GM18951 (cell line): ENCODE measurements around the gene PIGH.

Experiments used
- POLR2A ChIP-seq: IDR thresholded peaks from 4 replicates; pipeline ENCODE4 v1.6.1; 2011; ENCODE audit warnings: mild to moderate bottlenecking; ENCODE audit not compliant: insufficient read length, insufficient read depth; ENCODE audit errors: extremely low read depth
- in situ Hi-C: fragments of 300-500 bp; cut with MboI; formaldehyde crosslinking; loops from one replicate; pipeline ENCODE4 v1.12.0; 2022; ENCODE audit warnings: low sequenced_read_pairs, mixed read lengths, inconsistent platforms; ENCODE audit not compliant: unreplicated experiment

PIGH gene

DNA sequence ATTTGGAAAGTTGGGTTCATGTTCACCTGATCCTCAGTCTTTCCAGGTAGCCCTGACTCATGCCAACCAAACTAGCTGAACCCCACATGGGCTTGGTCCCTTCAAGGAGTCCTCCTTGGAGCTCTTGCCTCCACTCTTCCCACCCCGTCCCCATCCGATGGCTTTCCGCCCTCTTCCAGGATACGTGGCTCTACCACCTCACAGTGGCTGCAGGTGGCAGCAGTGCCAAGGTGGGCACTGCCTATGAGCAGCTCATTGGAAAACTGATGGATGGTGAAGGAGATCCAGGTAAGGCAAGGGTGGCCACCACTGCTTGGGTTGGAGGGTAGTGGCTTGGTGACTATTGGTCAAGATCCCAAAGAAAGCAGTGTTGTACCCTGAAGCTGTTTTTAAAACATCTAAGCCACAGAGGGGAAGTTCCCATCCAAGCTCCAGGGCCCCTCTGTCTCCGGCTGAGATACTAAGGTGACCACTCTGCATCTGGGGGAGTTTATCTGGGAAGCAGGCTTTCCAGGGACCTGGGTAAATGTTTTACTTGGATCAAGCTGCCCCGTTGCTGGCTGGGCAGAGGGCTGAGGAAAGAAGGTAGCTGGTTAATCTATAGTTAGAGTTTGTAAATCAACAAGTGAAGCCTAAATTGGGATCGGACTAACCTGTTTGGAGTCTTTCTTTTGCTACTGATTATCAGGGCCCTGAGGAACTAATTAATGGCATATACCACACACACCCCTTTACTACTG, 23.7 kb downstream of the PIGH start:
- in situ Hi-C loops: no loop called here

DNA sequence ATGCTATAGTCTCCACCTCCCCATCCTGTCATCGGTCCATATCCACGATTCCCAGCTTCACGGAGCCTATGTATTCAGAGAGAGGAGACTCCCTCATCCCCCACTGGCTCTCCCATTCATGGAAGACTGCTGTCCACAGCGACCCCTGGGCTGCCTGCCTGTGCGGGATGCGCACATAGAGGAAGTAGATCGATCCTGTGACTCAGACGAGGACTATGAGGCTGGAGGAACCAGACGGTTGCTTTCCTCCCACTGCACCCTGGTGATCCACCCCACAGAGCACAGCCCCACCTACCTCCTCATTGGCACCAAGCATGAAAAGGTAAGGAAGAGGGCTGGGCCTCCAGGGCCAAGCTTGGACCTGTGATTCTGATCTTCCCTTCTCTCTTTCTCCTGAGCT, 24.4 kb downstream of the PIGH start:
- TF ChIP-seq POLR2A: no peak
- in situ Hi-C loops: no loop called here

More for the DNA sequence above, 23.7 kb downstream of the PIGH start:
- no peak for TF ChIP-seq POLR2A

DNA sequence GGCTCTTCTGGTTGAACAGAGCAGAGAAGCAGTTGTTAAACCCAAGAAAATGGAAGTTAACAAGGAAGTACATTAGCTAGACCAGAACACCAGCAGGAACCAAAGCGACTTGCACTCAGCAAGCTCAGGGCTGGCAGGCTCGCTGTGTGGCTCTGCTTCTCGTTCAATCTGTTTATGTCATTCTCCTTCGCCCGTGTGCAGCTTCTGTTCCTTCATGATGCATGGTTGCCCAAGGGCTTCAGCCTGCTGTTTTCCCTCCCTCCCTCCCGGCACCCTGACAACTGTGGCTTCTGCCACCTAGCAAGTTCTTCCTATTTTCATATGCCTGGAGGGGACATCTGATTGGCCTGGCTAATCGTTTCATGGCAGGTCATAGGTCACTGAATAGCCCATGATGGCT, 25.3 kb downstream of the PIGH start:
- TF ChIP-seq POLR2A: no peak
- in situ Hi-C loops: no loop called here

DNA sequence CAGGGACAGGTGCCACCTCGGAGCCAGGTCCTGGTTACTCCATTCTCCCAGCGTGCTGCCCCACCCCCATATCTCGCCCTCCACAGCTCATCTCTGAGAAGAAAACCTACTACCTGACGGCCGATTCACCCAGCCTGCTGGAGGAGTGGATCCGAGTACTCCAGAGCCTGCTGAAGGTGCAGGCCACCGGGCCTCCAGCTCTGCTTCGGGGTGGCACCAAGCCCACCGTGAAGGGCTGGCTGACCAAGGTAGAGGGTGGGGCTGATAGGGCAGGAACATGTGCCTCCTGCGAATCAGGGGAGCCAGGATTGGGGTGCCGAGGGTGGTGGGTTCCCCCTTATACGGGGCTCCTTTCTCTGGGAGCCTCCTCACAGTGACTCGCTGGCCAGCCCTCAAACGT, 25.9 kb downstream of the PIGH start:
- in situ Hi-C loops: no loop called here
- TF ChIP-seq POLR2A: no peak

DNA sequence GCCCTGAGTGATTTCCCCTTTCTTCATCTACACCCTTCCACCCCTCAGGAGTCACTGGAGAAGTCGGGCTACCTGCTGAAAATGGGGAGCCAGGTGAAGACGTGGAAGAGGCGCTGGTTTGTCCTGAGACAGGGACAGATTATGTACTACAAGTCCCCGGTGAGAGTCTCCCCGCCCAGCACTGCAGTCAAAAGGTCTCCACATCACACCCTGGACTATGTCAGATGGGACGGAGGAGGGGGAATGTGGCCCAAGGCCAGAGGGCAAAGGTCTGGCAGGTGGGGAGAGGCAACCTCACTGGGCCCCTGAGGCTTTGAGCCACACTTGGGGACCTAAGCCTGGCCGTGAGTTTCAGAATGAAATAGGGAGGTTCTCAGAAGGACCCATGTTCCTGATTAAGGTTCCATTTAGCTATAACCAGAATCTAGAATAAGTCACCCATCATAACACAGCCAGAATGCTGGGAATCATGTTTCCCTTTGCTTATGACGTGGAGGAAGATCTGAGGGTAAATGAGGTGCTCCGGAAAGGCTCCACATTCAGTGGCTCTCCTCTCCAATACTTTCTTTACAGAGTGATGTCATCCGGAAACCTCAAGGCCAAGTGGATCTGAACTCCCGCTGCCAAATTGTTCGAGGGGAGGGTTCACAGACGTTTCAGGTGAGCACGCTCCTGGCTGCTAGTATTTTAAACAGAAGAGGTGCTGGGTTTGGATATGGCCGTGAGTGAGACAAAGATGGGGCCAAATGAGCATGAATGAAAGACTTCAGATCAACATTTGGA, 26.6 kb downstream of the PIGH start:
- no peak for TF ChIP-seq POLR2A
- in situ Hi-C loops: no loop called here

DNA sequence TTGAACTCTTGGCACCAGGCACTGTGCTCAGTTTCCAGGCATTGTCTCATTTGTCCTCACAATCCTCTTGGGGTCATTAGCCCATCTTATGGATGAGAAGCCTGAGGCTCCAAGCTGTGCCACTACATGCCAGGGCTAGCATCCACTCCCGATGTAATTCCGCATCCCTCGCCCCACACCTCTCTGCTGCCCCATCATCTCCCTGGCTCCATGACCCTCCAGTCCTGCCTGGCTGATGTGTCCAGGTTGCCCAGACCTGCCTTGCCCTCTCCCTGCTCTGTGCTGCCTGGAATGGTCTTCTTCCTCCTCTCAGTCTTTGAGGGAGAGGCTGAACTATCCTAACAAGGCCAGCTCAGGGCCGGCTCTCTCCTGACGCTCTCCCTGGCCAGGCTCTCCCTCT, 27.5 kb downstream of the PIGH start:
- TF ChIP-seq POLR2A: no peak
- in situ Hi-C loops: no loop called here

DNA sequence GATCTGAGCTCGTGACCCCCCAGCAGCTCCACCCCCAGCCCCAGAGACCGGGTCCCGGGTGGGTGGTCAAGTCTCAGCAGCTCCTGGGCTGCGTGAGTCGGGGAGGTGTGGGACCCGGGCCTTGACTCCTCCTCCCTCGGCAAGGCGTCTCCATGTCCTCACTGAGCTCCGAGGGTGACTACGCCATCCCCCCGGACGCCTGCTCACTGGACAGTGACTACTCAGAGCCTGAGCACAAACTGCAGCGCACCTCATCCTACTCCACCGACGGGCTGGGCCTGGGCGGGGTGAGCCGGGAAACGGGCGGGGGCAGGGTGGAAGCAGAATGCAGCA, 28.1 kb downstream of the PIGH start:
- TF ChIP-seq POLR2A: no peak
- in situ Hi-C loops: no loop called here

DNA sequence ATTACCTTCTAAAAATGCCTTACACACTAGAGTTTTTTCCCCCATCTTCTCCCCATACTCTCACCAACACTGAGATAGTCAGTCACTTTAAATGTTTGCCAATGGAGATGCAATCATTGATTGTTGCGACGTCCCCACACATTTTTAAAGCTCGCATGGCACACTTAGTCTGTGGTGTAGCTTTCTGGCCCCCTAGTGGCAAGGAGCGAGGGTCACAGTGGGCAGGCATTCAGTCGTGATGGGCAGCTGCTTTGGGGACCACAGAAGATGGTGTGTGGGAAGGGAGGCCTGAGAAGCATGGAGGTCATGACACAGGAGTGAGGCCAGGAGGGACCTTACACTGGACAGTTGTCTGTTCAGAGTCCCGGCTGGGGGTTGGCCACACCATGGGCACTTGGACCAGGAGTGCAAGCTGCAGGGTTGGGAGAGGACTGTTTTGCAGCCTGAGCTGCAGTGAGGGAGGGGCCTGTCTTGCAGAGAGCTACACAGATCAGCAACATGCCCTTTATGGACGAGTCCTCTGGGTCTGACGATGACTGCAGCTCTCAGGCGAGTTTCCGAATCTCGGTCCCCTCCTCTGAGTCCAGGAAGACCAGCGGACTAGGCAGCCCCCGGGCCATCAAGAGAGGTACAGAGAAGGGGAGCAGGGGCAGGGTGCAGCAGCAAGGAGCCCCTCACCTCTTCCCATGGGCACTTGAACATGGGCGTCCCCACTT, 28.6 kb downstream of the PIGH start:
- no peak for TF ChIP-seq POLR2A
- in situ Hi-C loops: no loop called here

DNA sequence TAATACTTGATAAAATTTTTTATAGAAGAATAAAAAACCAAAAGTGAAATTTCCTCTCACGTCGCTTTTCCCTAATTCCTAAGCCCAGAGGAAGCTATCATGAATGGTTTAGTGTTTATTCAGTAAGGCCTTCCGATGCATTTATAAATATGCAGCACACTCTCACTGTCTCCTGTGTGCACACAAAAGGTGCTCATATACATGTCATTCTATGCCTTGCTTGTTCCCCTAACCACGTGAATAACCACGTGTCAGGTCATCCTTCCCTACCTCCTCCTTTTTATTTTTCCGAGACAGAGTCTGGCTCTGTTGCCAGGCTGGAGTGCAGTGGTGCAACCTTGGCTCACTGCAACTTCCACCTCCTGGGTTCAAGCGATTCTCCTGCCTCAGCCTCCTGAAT, 29.6 kb downstream of the PIGH start:
- in situ Hi-C loops: no loop called here
- no peak for TF ChIP-seq POLR2A

DNA sequence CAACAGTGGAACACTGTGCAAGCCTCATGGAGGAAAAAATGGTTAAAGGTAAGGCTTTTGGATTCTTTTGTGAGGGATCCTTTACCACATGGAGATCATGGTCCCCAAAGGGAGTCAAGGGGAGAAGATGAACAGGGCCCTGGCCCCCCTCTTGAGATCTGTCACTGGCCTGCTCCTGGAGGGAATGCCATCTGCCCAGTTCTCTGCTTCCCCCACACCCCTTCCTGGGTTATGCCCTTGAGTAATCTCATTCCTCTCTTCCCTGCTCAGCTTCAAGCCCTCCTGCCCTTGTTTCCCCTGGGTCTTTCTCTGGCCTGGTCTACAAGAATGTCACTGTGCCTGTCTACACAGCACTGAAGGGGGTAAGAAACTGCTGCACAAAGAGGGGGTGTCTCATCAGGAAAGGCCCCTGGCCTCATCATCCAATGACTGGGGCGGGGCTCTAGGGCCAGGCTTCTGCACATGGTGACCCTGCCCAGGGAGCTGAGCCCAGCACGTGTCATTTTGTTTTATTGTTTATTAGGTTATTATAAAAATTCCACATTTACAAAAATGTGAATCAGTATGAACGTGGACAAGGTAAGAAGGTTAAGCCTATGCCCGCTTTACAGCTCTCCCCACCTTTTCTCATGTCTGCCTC, 30.3 kb downstream of the PIGH start:
- in situ Hi-C loops: loop anchor here (5.0 kb wide), 1 partner anchor 142 kb away; no protein-coding TSS in a partner anchor
- no peak for TF ChIP-seq POLR2A

DNA sequence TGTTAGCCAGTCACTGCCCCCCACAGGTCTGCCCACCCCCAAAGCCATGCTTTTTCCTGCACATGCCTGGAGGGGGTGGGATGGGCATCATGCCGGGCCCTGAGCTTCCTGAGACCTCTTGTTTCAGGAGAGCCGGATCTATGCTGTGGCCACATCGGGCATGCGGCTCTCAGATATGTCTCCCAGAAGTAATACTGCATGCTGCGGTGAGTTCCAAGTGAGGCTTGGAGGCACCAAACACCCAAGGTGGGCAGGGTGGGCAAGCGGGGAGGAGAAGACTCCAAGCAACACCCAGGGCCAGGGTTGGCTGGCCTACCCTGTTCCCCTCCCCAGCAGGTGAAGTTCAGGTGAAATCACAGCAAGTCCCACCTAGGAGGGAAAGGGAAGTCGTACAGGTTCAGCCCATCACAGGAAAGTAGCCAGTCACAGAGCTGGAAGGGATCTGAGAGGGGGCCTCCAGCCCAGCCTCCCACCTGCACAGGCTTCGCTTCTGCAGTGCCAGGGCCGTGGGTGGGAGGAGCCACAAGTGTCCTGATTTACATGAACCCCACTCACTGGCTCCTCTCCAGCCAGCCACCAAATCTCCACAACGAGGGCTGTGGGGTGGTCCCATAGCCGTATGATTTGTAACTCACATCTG, 30.9 kb downstream of the PIGH start:
- no peak for TF ChIP-seq POLR2A
- in situ Hi-C loops: loop anchor here (5.0 kb wide), 1 partner anchor 142 kb away; no protein-coding TSS in a partner anchor

DNA sequence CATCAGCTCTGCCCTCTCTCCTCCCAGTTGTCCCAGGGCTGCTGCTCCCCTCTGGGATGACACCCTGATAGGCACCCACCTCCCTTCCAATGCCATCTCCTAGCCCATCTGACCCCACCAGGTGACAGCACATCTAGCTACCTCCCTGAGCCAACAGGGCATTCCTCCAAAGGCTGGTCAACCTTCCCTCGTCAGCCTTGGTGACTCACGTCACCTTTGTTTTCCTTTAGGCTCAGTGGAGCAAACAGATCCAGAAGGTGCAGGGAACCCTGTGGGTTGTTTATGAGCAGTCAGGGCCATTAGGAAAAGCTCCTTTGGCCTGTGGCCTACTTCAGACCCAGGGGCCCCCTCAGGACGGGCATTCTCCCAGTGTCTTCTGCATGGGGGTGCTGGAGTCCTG, 32.4 kb downstream of the PIGH start:
- TF ChIP-seq POLR2A: no peak
- in situ Hi-C loops: loop anchor here (5.0 kb wide), 1 partner anchor 140 kb away; no protein-coding TSS in a partner anchor
